ENCODE results near the gene ESPL1. TPM values are rescaled to one million over a fixed set of nuclear protein-coding genes. Genes with fewer than 3 reads are reported as not detected.

ESPL1 gene
- total and polyA plus RNA-seq, 2 of the 13 experiments (the other 11 are each of a cell fraction or from before 2014, with no cell fraction given), result 5.8 to 11.5 TPM

DNA sequence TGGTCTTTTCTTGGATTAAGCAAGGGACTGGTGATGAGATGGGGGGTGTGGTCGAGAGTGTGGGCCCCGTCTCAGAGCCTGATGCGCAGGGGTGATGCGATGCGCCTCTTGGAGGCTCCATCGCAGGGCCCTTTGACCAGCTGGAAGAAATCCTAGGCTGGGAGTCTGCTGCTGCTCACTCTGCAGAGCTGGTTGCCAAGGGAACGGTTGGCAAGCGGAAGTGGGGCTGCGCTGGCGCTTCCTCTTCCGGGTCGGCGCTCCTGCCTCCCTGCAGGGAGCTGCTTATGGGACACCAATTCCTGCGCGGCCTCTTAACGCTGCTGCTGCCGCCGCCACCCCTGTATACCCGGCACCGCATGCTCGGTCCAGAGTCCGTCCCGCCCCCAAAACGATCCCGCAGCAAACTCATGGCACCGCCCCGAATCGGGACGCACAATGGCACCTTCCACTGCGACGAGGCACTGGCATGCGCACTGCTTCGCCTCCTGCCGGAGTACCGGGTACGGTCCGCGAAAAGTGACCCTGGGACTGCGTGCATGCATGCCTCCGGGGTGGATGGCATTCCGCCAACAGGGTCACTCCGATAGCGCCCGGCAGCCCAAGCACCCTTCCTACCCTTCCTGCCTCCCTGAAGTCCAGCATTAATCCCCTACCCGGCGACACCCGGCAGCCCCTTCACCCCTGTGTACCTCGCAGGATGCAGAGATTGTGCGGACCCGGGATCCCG lies 31.5 kb downstream of the ESPL1 start, which contains the start of gene MYG1 (continued):
- TF ChIP-seq, protein P1, sequence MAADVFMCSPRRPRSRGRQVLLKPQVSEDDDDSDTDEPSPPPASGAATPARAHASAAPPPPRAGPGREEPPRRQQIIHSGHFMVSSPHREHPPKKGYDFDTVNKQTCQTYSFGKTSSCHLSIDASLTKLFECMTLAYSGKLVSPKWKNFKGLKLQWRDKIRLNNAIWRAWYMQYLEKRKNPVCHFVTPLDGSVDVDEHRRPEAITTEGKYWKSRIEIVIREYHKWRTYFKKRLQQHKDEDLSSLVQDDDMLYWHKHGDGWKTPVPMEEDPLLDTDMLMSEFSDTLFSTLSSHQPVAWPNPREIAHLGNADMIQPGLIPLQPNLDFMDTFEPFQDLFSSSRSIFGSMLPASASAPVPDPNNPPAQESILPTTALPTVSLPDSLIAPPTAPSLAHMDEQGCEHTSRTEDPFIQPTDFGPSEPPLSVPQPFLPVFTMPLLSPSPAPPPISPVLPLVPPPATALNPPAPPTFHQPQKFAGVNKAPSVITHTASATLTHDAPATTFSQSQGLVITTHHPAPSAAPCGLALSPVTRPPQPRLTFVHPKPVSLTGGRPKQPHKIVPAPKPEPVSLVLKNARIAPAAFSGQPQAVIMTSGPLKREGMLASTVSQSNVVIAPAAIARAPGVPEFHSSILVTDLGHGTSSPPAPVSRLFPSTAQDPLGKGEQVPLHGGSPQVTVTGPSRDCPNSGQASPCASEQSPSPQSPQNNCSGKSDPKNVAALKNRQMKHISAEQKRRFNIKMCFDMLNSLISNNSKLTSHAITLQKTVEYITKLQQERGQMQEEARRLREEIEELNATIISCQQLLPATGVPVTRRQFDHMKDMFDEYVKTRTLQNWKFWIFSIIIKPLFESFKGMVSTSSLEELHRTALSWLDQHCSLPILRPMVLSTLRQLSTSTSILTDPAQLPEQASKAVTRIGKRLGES (CRISPR knock-in tag; IDR thresholded peaks at IDR 0.05; ENCODE audit: borderline replicate concordance), result no peak
- TF ChIP-seq, protein P2, sequence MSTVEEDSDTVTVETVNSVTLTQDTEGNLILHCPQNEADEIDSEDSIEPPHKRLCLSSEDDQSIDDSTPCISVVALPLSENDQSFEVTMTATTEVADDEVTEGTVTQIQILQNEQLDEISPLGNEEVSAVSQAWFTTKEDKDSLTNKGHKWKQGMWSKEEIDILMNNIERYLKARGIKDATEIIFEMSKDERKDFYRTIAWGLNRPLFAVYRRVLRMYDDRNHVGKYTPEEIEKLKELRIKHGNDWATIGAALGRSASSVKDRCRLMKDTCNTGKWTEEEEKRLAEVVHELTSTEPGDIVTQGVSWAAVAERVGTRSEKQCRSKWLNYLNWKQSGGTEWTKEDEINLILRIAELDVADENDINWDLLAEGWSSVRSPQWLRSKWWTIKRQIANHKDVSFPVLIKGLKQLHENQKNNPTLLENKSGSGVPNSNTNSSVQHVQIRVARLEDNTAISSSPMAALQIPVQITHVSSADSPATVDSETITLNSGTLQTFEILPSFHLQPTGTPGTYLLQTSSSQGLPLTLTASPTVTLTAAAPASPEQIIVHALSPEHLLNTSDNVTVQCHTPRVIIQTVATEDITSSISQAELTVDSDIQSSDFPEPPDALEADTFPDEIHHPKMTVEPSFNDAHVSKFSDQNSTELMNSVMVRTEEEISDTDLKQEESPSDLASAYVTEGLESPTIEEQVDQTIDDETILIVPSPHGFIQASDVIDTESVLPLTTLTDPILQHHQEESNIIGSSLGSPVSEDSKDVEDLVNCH (CRISPR knock-in tag; IDR thresholded peaks at IDR 0.05), result peak; percentile 69; the same call in 1 of the 2 replicates
- TF ChIP-seq ZNF331 (CRISPR knock-in tag; IDR thresholded peaks at IDR 0.05) (peak; percentile 32; the same call in 1 of the 2 replicates), MAF1 (CRISPR knock-in tag; IDR thresholded peaks at IDR 0.05; ENCODE audit: borderline replicate concordance) (no peak), ZEB1 (IDR thresholded peaks at IDR 0.05; ENCODE audit: insufficient replicate concordance, low read depth) (no peak), KDM5A (IDR thresholded peaks at IDR 0.05; ENCODE audit: borderline replicate concordance, low read length) (peak; percentile 71), RFXAP (CRISPR knock-in tag; IDR thresholded peaks at IDR 0.05; ENCODE audit: borderline replicate concordance) (peak; percentile 73; the same call in 1 of the 2 replicates), ELF3 (CRISPR knock-in tag; IDR thresholded peaks at IDR 0.05) (peak; percentile 94), ZSCAN25 (CRISPR knock-in tag; IDR thresholded peaks at IDR 0.05) (peak; percentile 79; the same call in 1 of the 2 replicates), ZNF549 (CRISPR knock-in tag; IDR thresholded peaks at IDR 0.05) (no peak), THAP11 (CRISPR knock-in tag; IDR thresholded peaks at IDR 0.05) (peak; percentile 93), ZNF773 (CRISPR knock-in tag; IDR thresholded peaks at IDR 0.05; ENCODE audit: borderline replicate concordance) (no peak), HHEX (CRISPR knock-in tag; IDR thresholded peaks at IDR 0.05) (no peak), ZSCAN30 (CRISPR knock-in tag; IDR thresholded peaks at IDR 0.05) (no peak)
- TF ChIP-seq, protein P3, sequence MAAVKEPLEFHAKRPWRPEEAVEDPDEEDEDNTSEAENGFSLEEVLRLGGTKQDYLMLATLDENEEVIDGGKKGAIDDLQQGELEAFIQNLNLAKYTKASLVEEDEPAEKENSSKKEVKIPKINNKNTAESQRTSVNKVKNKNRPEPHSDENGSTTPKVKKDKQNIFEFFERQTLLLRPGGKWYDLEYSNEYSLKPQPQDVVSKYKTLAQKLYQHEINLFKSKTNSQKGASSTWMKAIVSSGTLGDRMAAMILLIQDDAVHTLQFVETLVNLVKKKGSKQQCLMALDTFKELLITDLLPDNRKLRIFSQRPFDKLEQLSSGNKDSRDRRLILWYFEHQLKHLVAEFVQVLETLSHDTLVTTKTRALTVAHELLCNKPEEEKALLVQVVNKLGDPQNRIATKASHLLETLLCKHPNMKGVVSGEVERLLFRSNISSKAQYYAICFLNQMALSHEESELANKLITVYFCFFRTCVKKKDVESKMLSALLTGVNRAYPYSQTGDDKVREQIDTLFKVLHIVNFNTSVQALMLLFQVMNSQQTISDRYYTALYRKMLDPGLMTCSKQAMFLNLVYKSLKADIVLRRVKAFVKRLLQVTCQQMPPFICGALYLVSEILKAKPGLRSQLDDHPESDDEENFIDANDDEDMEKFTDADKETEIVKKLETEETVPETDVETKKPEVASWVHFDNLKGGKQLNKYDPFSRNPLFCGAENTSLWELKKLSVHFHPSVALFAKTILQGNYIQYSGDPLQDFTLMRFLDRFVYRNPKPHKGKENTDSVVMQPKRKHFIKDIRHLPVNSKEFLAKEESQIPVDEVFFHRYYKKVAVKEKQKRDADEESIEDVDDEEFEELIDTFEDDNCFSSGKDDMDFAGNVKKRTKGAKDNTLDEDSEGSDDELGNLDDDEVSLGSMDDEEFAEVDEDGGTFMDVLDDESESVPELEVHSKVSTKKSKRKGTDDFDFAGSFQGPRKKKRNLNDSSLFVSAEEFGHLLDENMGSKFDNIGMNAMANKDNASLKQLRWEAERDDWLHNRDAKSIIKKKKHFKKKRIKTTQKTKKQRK (IDR thresholded peaks at IDR 0.05; ENCODE audit: low read length), result no peak
- TF ChIP-seq, protein P4, sequence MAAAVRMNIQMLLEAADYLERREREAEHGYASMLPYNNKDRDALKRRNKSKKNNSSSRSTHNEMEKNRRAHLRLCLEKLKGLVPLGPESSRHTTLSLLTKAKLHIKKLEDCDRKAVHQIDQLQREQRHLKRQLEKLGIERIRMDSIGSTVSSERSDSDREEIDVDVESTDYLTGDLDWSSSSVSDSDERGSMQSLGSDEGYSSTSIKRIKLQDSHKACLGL (CRISPR knock-in tag; IDR thresholded peaks at IDR 0.05), result peak; percentile 89; the same call in 1 of the 2 replicates
- TF ChIP-seq, protein P5, sequence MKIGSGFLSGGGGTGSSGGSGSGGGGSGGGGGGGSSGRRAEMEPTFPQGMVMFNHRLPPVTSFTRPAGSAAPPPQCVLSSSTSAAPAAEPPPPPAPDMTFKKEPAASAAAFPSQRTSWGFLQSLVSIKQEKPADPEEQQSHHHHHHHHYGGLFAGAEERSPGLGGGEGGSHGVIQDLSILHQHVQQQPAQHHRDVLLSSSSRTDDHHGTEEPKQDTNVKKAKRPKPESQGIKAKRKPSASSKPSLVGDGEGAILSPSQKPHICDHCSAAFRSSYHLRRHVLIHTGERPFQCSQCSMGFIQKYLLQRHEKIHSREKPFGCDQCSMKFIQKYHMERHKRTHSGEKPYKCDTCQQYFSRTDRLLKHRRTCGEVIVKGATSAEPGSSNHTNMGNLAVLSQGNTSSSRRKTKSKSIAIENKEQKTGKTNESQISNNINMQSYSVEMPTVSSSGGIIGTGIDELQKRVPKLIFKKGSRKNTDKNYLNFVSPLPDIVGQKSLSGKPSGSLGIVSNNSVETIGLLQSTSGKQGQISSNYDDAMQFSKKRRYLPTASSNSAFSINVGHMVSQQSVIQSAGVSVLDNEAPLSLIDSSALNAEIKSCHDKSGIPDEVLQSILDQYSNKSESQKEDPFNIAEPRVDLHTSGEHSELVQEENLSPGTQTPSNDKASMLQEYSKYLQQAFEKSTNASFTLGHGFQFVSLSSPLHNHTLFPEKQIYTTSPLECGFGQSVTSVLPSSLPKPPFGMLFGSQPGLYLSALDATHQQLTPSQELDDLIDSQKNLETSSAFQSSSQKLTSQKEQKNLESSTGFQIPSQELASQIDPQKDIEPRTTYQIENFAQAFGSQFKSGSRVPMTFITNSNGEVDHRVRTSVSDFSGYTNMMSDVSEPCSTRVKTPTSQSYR (CRISPR knock-in tag; IDR thresholded peaks at IDR 0.05; ENCODE audit: borderline replicate concordance), result peak; percentile 47; the same call in 1 of the 2 replicates

Measured in HepG2 (cell line).